Daoy (cell line): ENCODE data around the gene EXOC5. TPM values are rescaled to one million over a fixed set of nuclear protein-coding genes. Genes with fewer than 3 reads are reported as not detected.
A peak's percentile ranks its signal among the peaks of the same experiment; 100 is the strongest.
"Not testable (repeated sequence)": the region's sequence is repeated elsewhere in the genome, so short reads cannot be mapped to it uniquely, and the experiment has no call there.

Source experiments
- DNase-seq: peaks from one replicate; pipeline ENCODE4 v3.0.0-alpha.2; 2015; ENCODE audit warnings: low read depth
- total RNA-seq: library from RNA; depleted of rRNA; stranded (reverse); fragments of >200 nt; shearing (Covaris generic); gene quantifications from 2 replicates; pipeline ENCODE4 v1.2.3, GENCODE V29; 2014; rRNA removed

The EXOC5 gene
- total RNA-seq, result 80.3 and 109 TPM in 2 replicates

GRCh38 chr14:57268161-57269069 is at the start of gene EXOC5, which contains the start of gene AP5M1:
Gene EXOC5 (minus strand): TSS chr14:57268905. CDS start chr14:57268648, 257 bp downstream.
Gene AP5M1 (plus strand): TSS chr14:57268971. CDS start chr14:57269315, 344 bp downstream.
- peak; percentile 97 for DNase-seq

GRCh38 chr14:57317248-57317833 is 48.6 kb upstream of the EXOC5 start:
- DNase-seq, result peak; percentile 71

DNA sequence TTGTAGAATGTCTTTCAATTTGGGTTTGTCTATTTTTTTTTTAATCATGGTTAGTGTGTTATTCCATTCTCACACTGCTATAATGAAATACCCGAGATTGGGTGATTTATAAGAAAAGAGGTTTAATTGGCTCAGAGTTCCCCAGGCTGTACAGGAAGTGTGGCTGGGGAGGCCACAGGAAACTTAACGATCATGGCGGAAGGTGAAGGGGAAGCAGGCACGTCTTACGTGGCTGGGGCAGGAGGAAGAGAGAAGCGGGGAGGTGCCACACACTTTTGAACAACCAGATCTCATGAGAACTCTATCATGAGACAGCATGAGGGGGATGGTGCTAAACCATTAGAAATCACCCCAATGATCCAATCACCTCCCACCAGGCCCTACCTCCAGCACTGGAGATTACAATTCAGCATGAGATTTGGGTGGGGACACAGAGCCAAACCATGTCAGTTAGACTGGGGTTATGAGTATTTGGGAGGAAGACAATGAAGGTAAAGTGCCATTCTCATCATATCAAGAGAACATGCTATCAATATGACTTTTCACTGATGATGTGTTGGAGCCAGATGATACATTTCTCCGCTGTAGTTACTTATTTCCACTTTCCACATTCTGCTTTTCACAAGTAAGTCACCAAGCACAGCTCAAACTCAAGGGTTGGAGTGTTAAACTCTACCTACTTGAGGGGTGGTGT is 45.8 kb upstream of the EXOC5 start:
- no peak for DNase-seq

DNA sequence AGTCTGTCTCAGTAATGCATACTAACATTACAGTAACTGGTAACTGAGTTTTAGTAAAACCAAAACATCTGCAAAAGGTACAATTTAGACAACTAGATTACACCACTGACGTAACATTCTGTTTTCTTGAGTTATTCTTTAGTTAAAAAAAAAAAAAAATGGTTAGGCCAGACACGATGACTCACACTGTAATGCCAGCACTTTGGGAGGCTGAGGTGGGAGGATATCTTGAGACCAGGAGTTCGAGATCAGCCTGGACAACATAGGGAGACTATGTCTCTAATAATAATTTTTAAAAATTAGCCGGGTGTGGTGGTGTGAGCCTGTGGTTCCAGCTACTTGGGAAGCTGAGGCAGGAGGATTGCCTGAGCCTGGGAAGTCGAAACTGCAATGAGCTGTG is 34.2 kb upstream of the EXOC5 start:
- peak; percentile 18 for DNase-seq

DNA sequence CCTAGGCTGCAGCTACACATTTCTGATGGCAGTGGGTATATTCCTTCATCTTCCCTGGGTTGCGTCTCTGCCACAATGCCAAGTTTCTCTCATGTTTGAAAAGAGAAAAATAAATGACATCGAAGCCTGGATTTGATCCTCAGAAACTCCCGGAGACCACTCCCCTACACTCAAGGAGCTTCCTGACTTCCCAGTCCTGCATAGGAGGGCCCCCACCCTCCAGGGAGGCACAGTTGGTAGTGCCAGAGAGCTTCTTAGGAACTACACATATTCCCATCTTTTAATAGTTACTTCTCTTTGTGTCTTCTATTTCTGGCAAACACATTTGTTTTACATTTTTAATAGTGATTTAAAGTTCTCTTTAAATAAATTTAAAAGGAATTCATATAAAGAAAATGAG is 30.8 kb upstream of the EXOC5 start:
- DNase-seq, result no peak

DNA sequence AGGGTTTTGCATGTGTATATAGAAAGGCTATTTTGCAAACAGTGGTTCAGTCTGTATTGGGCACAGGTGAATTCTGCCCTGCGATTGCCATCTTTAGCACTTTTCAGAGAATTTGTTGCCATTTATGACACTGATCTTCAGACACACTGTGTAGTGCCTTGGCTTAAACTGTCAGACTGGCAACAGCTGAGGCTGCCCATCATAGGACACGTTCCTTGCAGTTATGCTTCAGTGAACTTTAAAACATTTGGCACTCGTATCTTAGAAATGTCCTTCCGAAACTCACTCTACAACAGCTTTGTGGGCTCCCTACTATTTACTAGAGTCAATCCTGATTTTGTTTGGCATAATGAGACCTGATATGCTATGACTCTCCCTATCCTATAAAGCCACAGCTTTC is 29.1 kb upstream of the EXOC5 start:
- DNase-seq, result no peak

DNA sequence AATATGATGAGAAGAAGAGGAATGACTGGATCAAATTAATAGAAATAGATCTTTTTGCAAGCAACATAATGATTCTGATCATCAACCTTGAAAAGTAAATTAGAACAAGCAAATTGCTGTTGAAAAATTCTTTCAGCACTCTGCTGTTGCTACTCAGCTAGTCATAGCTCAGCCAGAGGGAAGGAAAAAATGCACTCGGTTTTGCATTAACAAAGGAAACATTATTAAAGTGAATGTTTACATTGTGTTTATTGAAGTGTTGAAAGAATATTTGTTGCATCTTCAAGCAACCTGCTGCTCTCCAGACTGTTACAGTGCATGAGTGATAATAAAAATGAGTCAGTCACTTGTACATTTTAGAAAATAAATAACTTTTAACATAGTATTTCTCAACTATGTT is 26.5 kb upstream of the EXOC5 start:
- DNase-seq, result no peak

GRCh38 chr14:57293866-57294837 is 25.4 kb upstream of the EXOC5 start:
- no peak for DNase-seq

DNA sequence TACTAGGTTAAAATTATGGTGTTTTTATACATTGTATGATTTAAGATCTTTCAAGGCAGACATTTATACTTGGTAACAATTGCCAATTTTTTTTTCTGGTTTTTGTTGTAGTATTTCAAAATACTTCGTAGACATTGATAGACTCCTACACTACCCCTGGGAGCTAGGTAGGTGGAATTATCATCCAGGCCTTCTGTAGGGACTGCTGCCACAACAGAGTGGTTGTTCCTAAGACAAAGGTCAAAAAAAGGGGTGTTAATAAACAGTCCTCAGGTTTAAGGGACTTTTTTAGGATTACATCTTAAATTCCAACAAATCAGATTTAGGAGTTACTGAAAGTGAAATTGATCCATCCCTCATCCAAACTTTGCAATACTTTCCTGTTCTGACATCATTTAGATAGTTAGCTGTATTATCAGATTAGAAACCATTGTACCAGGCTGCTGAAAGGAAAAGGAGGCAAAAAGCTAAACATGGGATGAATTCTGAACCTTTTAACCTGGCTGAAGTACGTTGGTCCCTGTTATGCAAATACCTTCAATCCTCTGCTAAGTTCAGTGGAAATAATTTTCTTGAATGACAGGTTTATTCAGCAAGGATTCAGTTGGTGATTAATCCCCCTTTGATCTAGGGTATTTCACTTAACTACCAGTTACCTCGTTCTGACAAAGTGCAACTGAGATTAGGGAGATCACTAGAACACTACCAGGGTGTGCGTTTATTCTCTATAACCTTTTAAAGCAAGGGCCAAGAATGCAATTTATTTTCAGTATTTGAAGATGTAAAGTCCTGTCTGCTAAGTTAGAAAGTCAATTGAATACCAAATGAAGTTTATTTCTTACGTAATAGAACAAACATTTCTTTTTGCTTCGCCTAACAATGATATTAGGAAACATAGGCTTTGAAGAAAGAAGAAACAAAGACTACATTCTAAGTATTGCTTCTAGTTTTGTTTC is 23.3 kb upstream of the EXOC5 start:
- no peak for DNase-seq

- DNase-seq, result no peak
Measured at GRCh38 chr14:57290751-57291150, 22.0 kb upstream of the EXOC5 start.

DNA sequence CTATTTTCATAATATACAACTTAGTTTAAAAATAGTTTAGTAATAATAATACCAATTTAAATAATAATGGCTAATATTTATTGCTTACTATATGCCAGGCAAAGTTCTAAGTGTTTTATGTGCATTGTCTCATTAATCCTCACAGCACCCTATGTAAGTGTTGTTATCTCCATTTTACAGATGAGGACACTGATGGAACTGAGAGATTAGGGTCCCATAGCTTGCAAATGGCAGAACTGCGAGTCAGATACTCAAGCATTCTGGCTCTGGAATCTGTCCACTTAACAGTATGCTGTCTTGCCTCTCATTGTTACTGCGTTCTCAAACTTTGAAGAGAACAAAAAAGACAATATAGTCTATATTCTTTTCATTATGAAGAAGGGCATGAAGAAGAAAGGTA is 19.0 kb upstream of the EXOC5 start:
- no peak for DNase-seq

DNA sequence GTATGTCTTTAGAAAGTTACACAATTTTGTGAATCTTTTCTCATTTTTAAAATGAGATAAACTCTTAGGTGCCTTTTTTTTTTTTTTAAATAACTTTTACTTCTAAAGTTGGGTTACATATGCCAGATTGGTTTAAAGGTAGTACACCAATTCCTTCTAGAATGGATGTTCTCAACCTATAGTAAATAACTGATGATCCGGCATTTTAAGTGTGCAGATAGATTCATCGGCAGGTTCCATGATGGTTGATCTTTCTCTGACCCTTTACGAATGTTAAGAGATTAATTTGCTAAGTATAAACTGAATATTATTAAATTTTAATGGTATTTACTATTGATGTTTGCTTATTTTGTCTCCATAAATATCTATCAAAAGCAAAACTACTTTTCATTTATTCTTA is 8.4 kb upstream of the EXOC5 start:
- no peak for DNase-seq

DNA sequence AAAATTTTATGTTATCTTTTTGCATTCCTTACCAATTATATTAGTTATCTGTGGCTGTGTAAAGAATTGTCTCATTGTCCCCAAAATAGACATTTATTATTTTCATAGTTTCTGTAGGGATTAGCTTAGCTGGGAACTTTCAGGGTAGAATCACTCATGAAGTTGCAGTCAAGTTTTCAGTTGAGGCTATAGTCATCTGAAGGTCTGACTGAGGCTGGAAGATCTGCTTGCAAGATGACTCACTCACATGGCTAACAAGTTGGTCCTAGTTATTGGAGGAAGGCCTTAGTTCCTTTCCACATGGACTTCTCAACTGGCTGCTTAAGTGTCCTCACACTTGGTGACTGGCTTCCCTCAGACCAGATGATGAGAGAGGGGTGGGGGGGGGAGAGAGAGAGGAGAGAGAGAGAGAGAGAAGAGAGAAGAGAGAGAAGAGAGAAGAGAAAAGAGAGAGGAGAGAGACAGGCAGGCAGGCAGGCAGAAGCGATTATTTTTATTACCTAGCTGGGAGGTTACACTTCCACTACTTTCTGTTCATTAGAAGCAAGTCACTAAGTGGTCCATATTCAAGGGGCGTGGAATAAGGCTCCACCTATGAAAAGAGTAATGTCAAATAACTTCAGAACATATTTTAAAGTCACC is 6.4 kb upstream of the EXOC5 start:
- DNase-seq, result no peak

GRCh38 chr14:57274551-57274950 is 5.8 kb upstream of the EXOC5 start:
- no peak for DNase-seq

- no peak for DNase-seq
Measured at GRCh38 chr14:57273236-57273635, 4.5 kb upstream of the EXOC5 start.

DNA sequence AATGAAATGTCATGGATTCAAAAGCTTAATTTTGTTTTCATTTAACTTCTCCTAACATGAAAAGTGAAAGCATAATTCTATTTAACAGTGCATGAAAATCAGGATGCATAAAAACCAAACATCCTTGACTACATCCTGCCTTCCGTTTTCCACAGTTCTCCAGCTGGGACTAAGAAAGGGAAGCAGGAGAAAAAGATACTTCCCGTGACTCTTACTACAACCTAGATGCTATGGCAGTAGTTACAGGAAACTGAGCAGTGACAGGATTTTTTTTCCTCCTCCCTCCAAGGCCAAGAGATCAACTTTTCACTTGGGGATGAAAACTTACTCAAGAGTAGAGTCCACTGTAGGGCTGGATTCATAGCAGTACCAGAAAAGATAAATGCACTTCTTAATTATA is 2.6 kb downstream of the EXOC5 start:
- peak; percentile 5 for DNase-seq

DNA sequence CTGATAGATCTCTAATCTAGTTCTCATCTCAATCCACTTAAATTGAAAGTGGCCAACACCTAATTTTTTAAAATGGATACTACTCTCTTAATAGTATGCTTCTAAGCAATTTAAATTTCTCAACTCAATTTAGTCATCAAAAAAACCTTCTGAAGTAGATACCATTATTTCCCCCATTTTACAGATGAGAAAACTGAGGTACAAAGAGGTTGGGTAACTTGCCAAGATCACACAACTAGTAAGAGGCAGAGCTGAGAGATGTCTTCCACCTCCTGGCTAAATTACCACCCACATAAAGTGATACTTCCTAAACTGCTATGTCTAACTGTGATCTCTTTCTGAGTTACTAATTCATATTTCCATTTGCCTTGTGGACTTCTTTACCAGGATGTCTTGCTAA is 6.6 kb downstream of the EXOC5 start:
- no peak for DNase-seq

DNA sequence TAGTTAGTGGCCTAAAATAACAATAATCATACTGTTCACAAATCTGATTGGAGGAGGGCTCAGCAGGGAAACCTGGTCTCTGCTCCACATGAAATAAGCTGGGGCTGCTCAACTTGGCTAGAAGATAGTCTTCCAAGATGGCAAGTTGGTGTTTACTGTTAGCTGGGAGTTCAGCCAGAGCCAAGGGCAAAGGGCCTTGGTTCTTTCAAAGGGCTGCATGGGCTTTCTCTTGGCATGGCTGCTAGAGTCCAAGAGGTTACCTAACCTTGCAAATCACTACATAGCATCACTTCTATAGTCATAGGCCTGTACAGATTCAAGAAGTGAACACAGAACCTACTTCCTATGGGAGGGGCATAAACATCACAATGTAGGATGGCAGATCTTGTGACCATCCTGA is 7.1 kb downstream of the EXOC5 start:
- no peak for DNase-seq

- DNase-seq, result no peak
Measured at GRCh38 chr14:57259672-57260071, 9.0 kb downstream of the EXOC5 start.

- DNase-seq, result not testable (repeated sequence)
Measured at GRCh38 chr14:57258221-57258620, 10.5 kb downstream of the EXOC5 start.
